DND-41 (cell line): ENCODE data around the gene FAR2.

ENCODE experiments used
- ATAC-seq: fragments of 200-7000 bp; cut with Tn5 transposase; 3 replicates; pipeline ENCODE4 v1.9.1; 2021; ENCODE audit warnings: low read depth; ENCODE audit not compliant: insufficient read depth
- DNase-seq: peaks from one replicate; pipeline ENCODE4 v3.0.0-alpha.2; 2020
- H2AFZ ChIP-seq: 2 replicates; pipeline ENCODE4 v1.6.0; 2012; ENCODE audit warnings: low read depth, low read length
- H3K27ac ChIP-seq: 2 replicates; pipeline ENCODE4 v1.5.1; 2012; ENCODE audit warnings: low read length, inconsistent platforms
- H3K27me3 ChIP-seq: fragments of 200-600 bp; sonication (generic); 2 replicates; pipeline ENCODE4 v1.6.0; 2012; ENCODE audit warnings: low read length, mild to moderate bottlenecking, inconsistent platforms; ENCODE audit not compliant: insufficient read depth, poor library complexity
- H3K36me3 ChIP-seq: 2 replicates; pipeline ENCODE4 v1.5.1; 2012; ENCODE audit warnings: low read length, inconsistent platforms; ENCODE audit not compliant: insufficient read depth
- H3K4me1 ChIP-seq: 2 replicates; pipeline ENCODE4 v1.5.1; 2012; ENCODE audit warnings: mild to moderate bottlenecking, low read length; ENCODE audit not compliant: insufficient read depth
- H3K4me2 ChIP-seq: 2 replicates; pipeline ENCODE4 v1.6.0; 2012; ENCODE audit warnings: mild to moderate bottlenecking, moderate library complexity, low read length, inconsistent platforms; ENCODE audit not compliant: insufficient read depth
- H3K4me3 ChIP-seq, 2 experiments: fragments of 200-600 bp in 1 of 2; shearing (Covaris generic) in 1 of 2; 2 replicates each; pipeline ENCODE4 v1.5.1; 2012 to 2016; ENCODE audit warnings: inconsistent platforms in 2 of 2, low read length in 2 of 2, mild to moderate bottlenecking in 2 of 2, low read depth in 1 of 2, moderate library complexity in 1 of 2
- H3K79me2 ChIP-seq: 2 replicates; pipeline ENCODE4 v1.6.0; 2012; ENCODE audit warnings: low read length, inconsistent platforms; ENCODE audit not compliant: insufficient read depth
- H3K9ac ChIP-seq: 2 replicates; pipeline ENCODE4 v1.6.0; 2012; ENCODE audit warnings: low read depth, mild to moderate bottlenecking, inconsistent platforms, low read length, moderate library complexity
- H3K9me3 ChIP-seq: 2 replicates; pipeline ENCODE4 v1.5.1; 2012; ENCODE audit warnings: low read length, moderate library complexity, mild to moderate bottlenecking, inconsistent platforms; ENCODE audit not compliant: insufficient read depth, severe bottlenecking
- H4K20me1 ChIP-seq: 2 replicates; pipeline ENCODE4 v1.6.0; 2012; ENCODE audit warnings: low read length; ENCODE audit not compliant: insufficient read depth
- EZH2 ChIP-seq: IDR thresholded peaks from 3 replicates; pipeline ENCODE4 v1.6.1; 2012; ENCODE audit warnings: borderline replicate concordance, low read depth, mild to moderate bottlenecking, moderate library complexity, low read length, inconsistent platforms; ENCODE audit not compliant: severe bottlenecking
- TF ChIP-seq, protein P1 (sequence below): IDR thresholded peaks from 2 replicates; pipeline ENCODE4 v1.5.1; 2012; ENCODE audit warnings: borderline replicate concordance, low read length, moderate library complexity, mild to moderate bottlenecking; ENCODE audit not compliant: poor library complexity, severe bottlenecking; ENCODE audit errors: extremely low read depth

FAR2 gene

DNA sequence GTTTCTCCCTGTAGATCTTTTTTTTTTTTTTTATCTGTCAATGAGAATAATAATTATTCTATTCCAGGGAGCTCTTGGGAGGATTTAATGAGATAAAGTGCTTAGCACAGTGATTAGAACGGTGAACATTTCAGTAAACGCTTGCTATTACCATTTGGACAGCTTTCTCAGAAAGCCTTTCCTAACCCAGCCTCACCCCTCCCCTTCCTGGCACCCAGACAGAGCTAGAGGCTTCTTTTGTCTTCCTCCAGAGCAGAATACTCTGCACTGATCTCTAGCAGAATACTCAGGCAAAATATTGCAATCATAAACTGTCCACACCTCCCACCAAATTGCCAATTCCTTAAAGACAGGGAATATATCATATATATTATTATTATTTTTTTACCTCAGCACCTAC lies 165.3 kb downstream of the FAR2 start:
- no peak for TF ChIP-seq EZH2
- TF ChIP-seq, protein P1, sequence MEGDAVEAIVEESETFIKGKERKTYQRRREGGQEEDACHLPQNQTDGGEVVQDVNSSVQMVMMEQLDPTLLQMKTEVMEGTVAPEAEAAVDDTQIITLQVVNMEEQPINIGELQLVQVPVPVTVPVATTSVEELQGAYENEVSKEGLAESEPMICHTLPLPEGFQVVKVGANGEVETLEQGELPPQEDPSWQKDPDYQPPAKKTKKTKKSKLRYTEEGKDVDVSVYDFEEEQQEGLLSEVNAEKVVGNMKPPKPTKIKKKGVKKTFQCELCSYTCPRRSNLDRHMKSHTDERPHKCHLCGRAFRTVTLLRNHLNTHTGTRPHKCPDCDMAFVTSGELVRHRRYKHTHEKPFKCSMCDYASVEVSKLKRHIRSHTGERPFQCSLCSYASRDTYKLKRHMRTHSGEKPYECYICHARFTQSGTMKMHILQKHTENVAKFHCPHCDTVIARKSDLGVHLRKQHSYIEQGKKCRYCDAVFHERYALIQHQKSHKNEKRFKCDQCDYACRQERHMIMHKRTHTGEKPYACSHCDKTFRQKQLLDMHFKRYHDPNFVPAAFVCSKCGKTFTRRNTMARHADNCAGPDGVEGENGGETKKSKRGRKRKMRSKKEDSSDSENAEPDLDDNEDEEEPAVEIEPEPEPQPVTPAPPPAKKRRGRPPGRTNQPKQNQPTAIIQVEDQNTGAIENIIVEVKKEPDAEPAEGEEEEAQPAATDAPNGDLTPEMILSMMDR = no peak
- no peak overlapping the region for H2AFZ ChIP-seq
- H3K4me1 ChIP-seq = peaks cover 4% of the 10 kb centered on the region
- DNase-seq (no peak), ATAC-seq (no peak)
- H3K9ac ChIP-seq = no peak overlapping the region
- no peaks in the 10 kb centered on the region for H3K9me3 ChIP-seq
- no peak overlapping the region for H3K27ac ChIP-seq
- no peak overlapping the region for H3K4me3 ChIP-seq
- H3K4me2 ChIP-seq = no peak overlapping the region
- H3K27me3 ChIP-seq = no peaks in the 10 kb centered on the region
- peaks cover 15% of the 10 kb centered on the region; the same call in 1 of the 2 replicates for H3K36me3 ChIP-seq
- no peaks in the 10 kb centered on the region for H4K20me1 ChIP-seq
- H3K79me2 ChIP-seq = no peaks in the 10 kb centered on the region

DNA sequence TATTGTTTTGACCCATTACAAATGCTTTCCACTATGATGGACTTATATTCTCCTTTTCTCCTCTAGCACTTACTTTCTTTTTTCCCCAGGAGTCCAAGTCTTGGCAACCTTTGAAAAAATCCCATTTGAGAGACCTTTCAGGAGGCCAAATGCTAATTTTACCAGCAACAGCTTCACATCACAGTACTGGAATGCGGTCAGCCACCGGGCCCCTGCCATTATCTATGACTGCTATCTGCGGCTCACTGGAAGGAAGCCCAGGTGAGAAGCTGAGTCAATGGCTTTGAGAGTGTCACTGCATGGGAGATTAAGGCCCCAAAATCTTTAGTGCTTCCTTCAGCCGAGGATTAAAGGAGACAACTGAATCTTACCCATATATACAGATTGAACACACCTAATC lies 167.7 kb downstream of the FAR2 start:
- TF ChIP-seq, protein P1 = no peak
- DNase-seq (no peak), ATAC-seq (no peak)
- Histone ChIP-seq H3K4me2 (no peak overlapping the region), H3K9ac (no peak overlapping the region), H3K4me1 (peaks cover 4% of the 10 kb centered on the region), H3K27ac (no peak overlapping the region), H3K9me3 (no peaks in the 10 kb centered on the region), H3K27me3 (no peaks in the 10 kb centered on the region), H3K79me2 (no peaks in the 10 kb centered on the region), H2AFZ (no peak overlapping the region), H3K4me3 (no peak overlapping the region), H3K36me3 (peaks cover 17% of the 10 kb centered on the region; the same call in 1 of the 2 replicates), H4K20me1 (no peaks in the 10 kb centered on the region)

DNA sequence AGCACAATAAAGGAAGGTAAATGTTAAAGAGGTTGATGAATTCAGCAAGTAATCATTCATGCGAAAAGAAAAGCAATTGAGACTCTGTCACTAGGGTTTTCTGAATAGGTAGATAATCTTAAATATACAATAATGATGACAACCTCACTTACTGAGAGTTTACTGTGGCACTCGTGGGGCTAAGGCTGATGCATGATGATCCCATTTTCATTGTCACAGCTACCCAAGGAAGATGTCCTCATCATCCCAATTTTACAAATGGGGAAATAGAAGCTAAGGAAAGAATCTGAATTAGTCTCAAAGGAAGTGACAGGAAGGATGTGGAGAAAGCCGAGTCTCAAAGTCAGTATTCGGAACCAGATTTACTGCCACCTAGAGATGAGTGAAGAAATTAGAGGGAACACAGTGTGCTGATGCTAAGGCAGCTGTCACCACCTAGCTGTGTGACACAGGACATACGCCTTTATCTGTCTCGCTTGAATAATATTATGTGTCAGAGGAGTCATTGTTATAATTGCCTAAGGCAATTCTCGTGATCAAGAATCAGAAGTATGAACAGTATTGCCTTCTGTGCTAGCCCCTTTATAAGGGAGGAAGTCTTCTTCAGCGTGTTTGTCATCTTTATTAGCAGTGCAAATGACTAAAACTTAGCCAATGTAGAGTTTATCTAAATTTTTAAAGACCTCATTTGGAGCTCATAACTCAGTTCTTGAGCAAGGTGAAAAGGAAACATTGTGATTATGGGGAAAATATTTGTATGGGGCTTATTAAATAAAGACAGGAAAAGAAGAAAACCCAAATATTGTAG lies 168.7 kb downstream of the FAR2 start:
- DNase-seq (peak; percentile 66), ATAC-seq (peak; percentile 100)
- no peaks in the 10 kb centered on the region for H3K79me2 ChIP-seq
- peaks cover 4% of the 10 kb centered on the region for H3K4me1 ChIP-seq
- H3K4me2 ChIP-seq = no peak overlapping the region
- H3K27ac ChIP-seq = no peak overlapping the region
- H2AFZ ChIP-seq = peak overlapping the region; percentile 63
- no peak overlapping the region for H3K4me3 ChIP-seq
- peaks cover 6% of the 10 kb centered on the region for H3K9me3 ChIP-seq
- TF ChIP-seq, protein P1 = peak; percentile 96
- TF ChIP-seq EZH2 = no peak
- peaks cover 17% of the 10 kb centered on the region for H3K36me3 ChIP-seq
- no peak overlapping the region for H3K9ac ChIP-seq
- H4K20me1 ChIP-seq = no peaks in the 10 kb centered on the region
- H3K27me3 ChIP-seq = no peaks in the 10 kb centered on the region
